Measurements from ENCODE around the gene GPC5. TPM values are rescaled to one million over a fixed set of nuclear protein-coding genes. Genes with fewer than 3 reads are reported as not detected.
A peak's percentile ranks its signal among the peaks of the same experiment; 100 is the strongest.

The GPC5 gene
- total and polyA plus RNA-seq, 2 of the 8 experiments (the other 6 are each of a cell fraction or from before 2014, with no cell fraction given): 0.20 to 0.39 TPM

DNA sequence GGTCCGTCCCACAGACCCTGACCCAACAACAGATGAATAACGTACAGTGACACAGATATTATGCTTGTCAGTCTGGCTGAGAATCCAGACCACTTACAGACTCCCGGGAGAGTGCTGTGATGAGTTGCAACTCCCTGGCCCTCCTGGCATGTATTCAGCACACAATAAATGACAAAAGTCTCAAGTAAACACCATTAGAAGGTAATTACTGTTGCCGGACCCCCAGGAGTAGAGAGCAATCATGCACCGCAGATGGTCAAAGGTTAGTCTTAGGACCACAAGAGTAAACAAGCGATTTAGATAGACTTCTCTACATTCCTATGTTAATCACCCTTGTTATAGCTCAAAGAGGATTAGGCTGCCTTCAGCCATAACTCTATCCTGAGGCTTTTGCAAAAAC, 1101.8 kb downstream of the GPC5 start:
- TF ChIP-seq SIN3A (conservative IDR thresholded peaks at IDR 0.05 in 1 of 2, IDR thresholded peaks at IDR 0.05 in 1 of 2; ENCODE audit: low read depth in 1 of 2, low read length in 2 of 2) (no peak), MAFK (IDR thresholded peaks at IDR 0.05; ENCODE audit: low read depth, low read length) (no peak), YY1 (IDR thresholded peaks at IDR 0.05; ENCODE audit: low read depth, low read length) (no peak), CBX8 (IDR thresholded peaks at IDR 0.05; ENCODE audit: borderline replicate concordance, low read depth, low read length) (no peak), KDM5A (IDR thresholded peaks at IDR 0.05; ENCODE audit: low read length) (no peak), NANOG (IDR thresholded peaks at IDR 0.05; ENCODE audit: insufficient read depth, low read depth, low read length, poor library complexity, severe bottlenecking) (peak; percentile 40), JUN (IDR thresholded peaks at IDR 0.05; ENCODE audit: low read depth, low read length) (no peak), TCF12 (IDR thresholded peaks at IDR 0.05; ENCODE audit: low read depth, low read length) (0 out of 2 replicates have a peak, but pooled peaks have one; percentile 32)
- H3K14ac ChIP-seq (ENCODE audit: insufficient read length): no peak overlapping the region
- no peak overlapping the region for H2AK5ac ChIP-seq (ENCODE audit: low read depth, low read length)
- H2BK15ac ChIP-seq (ENCODE audit: low read length): no peak overlapping the region
- no peak overlapping the region for H4K8ac ChIP-seq (ENCODE audit: extremely low read depth, insufficient read depth, low read length)
- H2BK120ac ChIP-seq (replicated peaks; ENCODE audit: low read depth, low read length): no peak overlapping the region
- H4K5ac ChIP-seq (ENCODE audit: insufficient read length, low read depth, low read length): no peak overlapping the region
- no peak overlapping the region for H3K23ac ChIP-seq (ENCODE audit: insufficient read length)
- no peak overlapping the region for H3K9ac ChIP-seq (replicated peaks in 1 of 4; ENCODE audit: extremely low read depth in 1 of 4, low read depth in 3 of 4, low read length in 3 of 4)
- FAIRE-seq (no peak), DNase-seq (ENCODE audit: low read depth in 1 of 2, low spot score in 2 of 2) (no peak)
- no peaks in the 10 kb centered on the region for H3K9me3 ChIP-seq (ENCODE audit: insufficient read depth in 2 of 2, low read depth in 1 of 2, low read length in 1 of 2)
- POLR2A ChIA-PET (ENCODE audit: partially characterized antibody): no interaction called here
- no peaks in the 10 kb centered on the region for H3K23me2 ChIP-seq (ENCODE audit: low read depth, low read length)
- no peak overlapping the region for H2BK20ac ChIP-seq (ENCODE audit: low read length)
- no peak overlapping the region for H3K18ac ChIP-seq (ENCODE audit: extremely low read depth, low read length)
- no peaks in the 10 kb centered on the region for H3K79me2 ChIP-seq (ENCODE audit: control insufficient read depth in 1 of 2, insufficient read depth in 2 of 2, low read length in 2 of 2)
- WGBS, 2 experiments (ENCODE audit: extremely low coverage in 1 of 2, insufficient coverage in 1 of 2, insufficient read length in 1 of 2, insufficient replicate concordance in 2 of 2, low coverage in 1 of 2, low lambda C conversion rate in 2 of 2, missing lambda C conversion rate in 1 of 2): 76% methylated on average over 6 of the region's 6 CpGs; no CpG with 5 or more reads in 1 of the 2 experiments
- no peak overlapping the region for H4K91ac ChIP-seq (replicated peaks; ENCODE audit: insufficient read length, low read length)
- no peaks in the 10 kb centered on the region for H4K20me1 ChIP-seq (replicated peaks in 1 of 2; ENCODE audit: control insufficient read depth in 1 of 2, insufficient read depth in 2 of 2, low read length in 2 of 2)
- no peaks in the 10 kb centered on the region for H3K79me1 ChIP-seq (ENCODE audit: low read depth, low read length)
- H3K27ac ChIP-seq (ENCODE audit: low read depth, low read length): no peak overlapping the region
- H3K4me3 ChIP-seq (ENCODE audit: extremely low read depth in 1 of 4, insufficient read depth in 2 of 4, low read depth in 3 of 4, low read length in 4 of 4): no peak overlapping the region
- H3K56ac ChIP-seq (replicated peaks; ENCODE audit: insufficient read length, low read depth, low read length): no peak overlapping the region
- H2BK12ac ChIP-seq (ENCODE audit: low read depth, low read length): no peak overlapping the region
- no peak overlapping the region for H3K4ac ChIP-seq (replicated peaks; ENCODE audit: insufficient read length, low read depth, low read length)
- no peaks in the 10 kb centered on the region for H3K36me3 ChIP-seq (ENCODE audit: control insufficient read depth in 2 of 4, insufficient read depth in 4 of 4, low read length in 3 of 4)
- peaks cover 0 to 1% (median 0%) of the 10 kb centered on the region in 4 experiments; a peak in 1 of 7 replicates for H3K27me3 ChIP-seq (replicated peaks in 1 of 4; ENCODE audit: control insufficient read depth in 3 of 4, extremely low read depth in 1 of 4, insufficient read depth in 3 of 4, low read length in 3 of 4)
- H3K4me2 ChIP-seq (ENCODE audit: insufficient read depth in 1 of 2, low read depth in 2 of 2, low read length in 2 of 2): peak overlapping the region in 1 of 2 experiments; percentile 17; a peak in 2 of 4 replicates
- CTCF ChIA-PET (ENCODE audit: partially characterized antibody): interaction anchor here (0.5 to 1.6 kb wide), 4 partner anchors 10 to 660 kb away, joined by 3 to 5 read pairs (median 4); no protein-coding TSS in a partner anchor
- H3K4me1 ChIP-seq (replicated peaks in 1 of 4; ENCODE audit: control insufficient read depth in 3 of 4, insufficient read depth in 4 of 4, low read length in 3 of 4): peaks cover 0 to 7% (median 2%) of the 10 kb centered on the region in 4 experiments; a peak in 3 of 7 replicates
- H2BK5ac ChIP-seq (ENCODE audit: low read depth, low read length): no peak overlapping the region
- H2AFZ ChIP-seq (ENCODE audit: low read length): no peak overlapping the region

Measured in H1 (cell line).